ENCODE data around the gene HCRTR1. TPM values are rescaled to one million over a fixed set of nuclear protein-coding genes. Genes with fewer than 3 reads are reported as not detected.

The HCRTR1 gene
- total RNA-seq, 1 experiment from 2014 or later: not detected

DNA sequence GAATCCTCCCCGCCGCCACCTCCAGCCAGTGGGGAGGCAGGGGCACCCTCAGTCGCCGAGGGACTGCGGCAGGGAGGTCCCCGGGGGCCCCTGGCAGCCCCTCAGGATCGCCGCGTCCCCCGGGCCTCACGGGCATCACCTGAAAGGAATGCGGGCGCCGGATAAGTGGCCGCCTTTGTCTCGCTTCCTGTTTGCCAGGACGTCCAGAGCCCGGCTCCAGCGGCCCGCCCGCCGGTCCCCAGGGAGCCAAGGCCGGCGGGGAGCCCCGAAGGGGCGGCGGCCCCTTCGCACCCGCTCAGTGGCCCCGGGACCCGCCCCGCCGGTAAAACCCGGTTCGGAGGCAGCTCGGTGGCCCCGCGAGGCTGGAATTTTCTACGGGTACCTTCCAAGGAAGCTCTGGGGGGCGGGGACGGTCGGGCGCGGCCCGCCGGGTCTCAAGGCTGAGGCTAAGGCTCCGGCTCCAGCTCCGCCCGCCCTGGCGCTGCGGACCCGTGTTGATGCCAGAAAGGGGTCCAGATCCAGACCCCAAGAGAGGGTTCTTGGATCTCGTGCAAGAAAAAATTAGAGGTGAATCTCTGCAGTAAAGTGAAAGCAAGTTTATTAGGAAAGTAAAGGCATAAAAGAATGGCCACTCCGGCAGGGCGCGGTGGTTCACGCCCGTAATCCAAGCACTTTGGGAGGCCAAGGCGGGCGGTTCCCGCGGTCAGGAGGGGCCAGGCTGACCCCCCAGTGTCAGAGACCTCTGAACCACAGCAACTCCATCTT, 28.6 kb upstream of the HCRTR1 start:
- H3K9me3 ChIP-seq (ENCODE audit: low read length): no peaks in the 10 kb centered on the region
- CTCF ChIA-PET: no interaction called here
- peak overlapping the region; percentile 86 for H3K4me2 ChIP-seq (ENCODE audit: low read length)
- no peaks in the 10 kb centered on the region for H3K79me2 ChIP-seq (ENCODE audit: low read length)
- H3K4me3 ChIP-seq (ENCODE audit: low read length): peak overlapping the region; percentile 62
- H3K27me3 ChIP-seq (ENCODE audit: low read length): no peaks in the 10 kb centered on the region
- intact Hi-C loops (cut with micrococcal nuclease): no loop called here
- H4K20me1 ChIP-seq (ENCODE audit: low read length): no peaks in the 10 kb centered on the region
- ATAC-seq (peak; percentile 57), DNase-seq (peak; percentile 54)
- H3F3A ChIP-seq (ENCODE audit: low read length, unreplicated experiment): no peaks in the 10 kb centered on the region
- peaks cover 42% of the 10 kb centered on the region for H3K4me1 ChIP-seq (ENCODE audit: insufficient read depth, low read length)
- H3K27ac ChIP-seq (ENCODE audit: low read length): peak overlapping the region; percentile 65
- no peak for TF ChIP-seq EZH2phosphoT487 (IDR thresholded peaks at IDR 0.05; ENCODE audit: borderline replicate concordance, low read length)
- TF ChIP-seq, protein P1, sequence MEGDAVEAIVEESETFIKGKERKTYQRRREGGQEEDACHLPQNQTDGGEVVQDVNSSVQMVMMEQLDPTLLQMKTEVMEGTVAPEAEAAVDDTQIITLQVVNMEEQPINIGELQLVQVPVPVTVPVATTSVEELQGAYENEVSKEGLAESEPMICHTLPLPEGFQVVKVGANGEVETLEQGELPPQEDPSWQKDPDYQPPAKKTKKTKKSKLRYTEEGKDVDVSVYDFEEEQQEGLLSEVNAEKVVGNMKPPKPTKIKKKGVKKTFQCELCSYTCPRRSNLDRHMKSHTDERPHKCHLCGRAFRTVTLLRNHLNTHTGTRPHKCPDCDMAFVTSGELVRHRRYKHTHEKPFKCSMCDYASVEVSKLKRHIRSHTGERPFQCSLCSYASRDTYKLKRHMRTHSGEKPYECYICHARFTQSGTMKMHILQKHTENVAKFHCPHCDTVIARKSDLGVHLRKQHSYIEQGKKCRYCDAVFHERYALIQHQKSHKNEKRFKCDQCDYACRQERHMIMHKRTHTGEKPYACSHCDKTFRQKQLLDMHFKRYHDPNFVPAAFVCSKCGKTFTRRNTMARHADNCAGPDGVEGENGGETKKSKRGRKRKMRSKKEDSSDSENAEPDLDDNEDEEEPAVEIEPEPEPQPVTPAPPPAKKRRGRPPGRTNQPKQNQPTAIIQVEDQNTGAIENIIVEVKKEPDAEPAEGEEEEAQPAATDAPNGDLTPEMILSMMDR (conservative IDR thresholded peaks at IDR 0.05; ENCODE audit: low read depth, low read length): no peak
- TF ChIP-seq EZH2 (IDR thresholded peaks at IDR 0.05; ENCODE audit: low read length, unreplicated experiment): no peak
- H3K36me3 ChIP-seq (ENCODE audit: low read depth, low read length): peaks cover 19% of the 10 kb centered on the region; the same call in 1 of the 2 replicates
- BruUV-seq (replicated peaks): no TSS peak
- POLR2A ChIA-PET (ENCODE audit: unreplicated experiment): no interaction called here
- H2AFZ ChIP-seq (ENCODE audit: low read length): peak overlapping the region; percentile 81
- H3K9ac ChIP-seq (ENCODE audit: low read length): peak overlapping the region; percentile 64
- H3K9me2 ChIP-seq (replicated peaks; ENCODE audit: low read length): no peaks in the 10 kb centered on the region

DNA sequence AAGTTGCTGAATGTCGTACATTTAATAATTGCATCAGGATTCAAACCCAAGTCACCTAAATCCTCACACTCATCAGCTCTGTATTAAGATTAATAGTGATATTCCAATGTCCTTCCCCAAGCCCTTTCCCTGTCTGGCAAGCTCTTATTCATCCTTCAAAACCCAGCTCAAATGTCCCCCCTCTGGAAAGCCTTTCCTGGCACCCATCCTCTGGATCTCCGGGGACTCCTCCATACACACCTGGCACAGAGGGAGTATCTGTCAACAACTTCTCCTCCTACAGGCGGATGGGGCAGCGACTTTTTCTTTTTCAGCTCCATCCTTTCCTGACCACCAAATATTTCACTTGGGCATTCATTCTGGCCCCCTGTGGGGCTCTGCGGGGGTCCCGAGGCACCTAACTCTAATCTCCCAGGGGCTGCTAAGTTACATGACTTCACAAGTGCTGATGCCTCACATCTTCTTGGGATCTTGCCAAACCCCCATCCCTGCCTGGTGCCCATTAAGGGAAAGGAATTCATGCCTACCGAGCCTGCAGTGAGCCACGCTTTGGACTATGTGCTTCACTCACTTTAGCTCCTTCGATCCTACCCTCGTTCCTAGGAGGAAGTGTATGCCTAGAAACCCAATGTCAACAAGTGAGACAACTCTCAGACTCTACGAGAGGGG, 25.9 kb upstream of the HCRTR1 start:
- peak; percentile 80 for DNase-seq
- peak overlapping the region; percentile 32; the same call in 1 of the 2 replicates for H3K4me2 ChIP-seq (ENCODE audit: low read length)
- no peaks in the 10 kb centered on the region for H3K9me3 ChIP-seq (ENCODE audit: low read length)
- H3K9ac ChIP-seq (ENCODE audit: low read length): no peak overlapping the region
- ChIA-PET POLR2A (ENCODE audit: unreplicated experiment) (no interaction called here), CTCF (interaction anchor here (0.6 kb wide), 1 partner anchor 328 kb away, joined by 12 read pairs; no protein-coding TSS in a partner anchor)
- H4K20me1 ChIP-seq (ENCODE audit: low read length): no peaks in the 10 kb centered on the region
- peak overlapping the region; percentile 50; the same call in 1 of the 2 replicates for H2AFZ ChIP-seq (ENCODE audit: low read length)
- H3K9me2 ChIP-seq (replicated peaks; ENCODE audit: low read length): no peaks in the 10 kb centered on the region
- H3F3A ChIP-seq (ENCODE audit: low read length, unreplicated experiment): no peaks in the 10 kb centered on the region
- H3K27ac ChIP-seq (ENCODE audit: low read length): peak overlapping the region; percentile 16; the same call in 1 of the 2 replicates
- H3K27me3 ChIP-seq (ENCODE audit: low read length): no peaks in the 10 kb centered on the region
- H3K4me3 ChIP-seq (ENCODE audit: low read length): no peak overlapping the region
- ATAC-seq: peak; percentile 12; the same call in 1 of the 2 replicates
- peaks cover 36% of the 10 kb centered on the region for H3K4me1 ChIP-seq (ENCODE audit: insufficient read depth, low read length)
- H3K36me3 ChIP-seq (ENCODE audit: low read depth, low read length): no peaks in the 10 kb centered on the region
- intact Hi-C loops (cut with micrococcal nuclease): no loop called here
- TF ChIP-seq EZH2 (IDR thresholded peaks at IDR 0.05; ENCODE audit: low read length, unreplicated experiment) (no peak), EZH2phosphoT487 (IDR thresholded peaks at IDR 0.05; ENCODE audit: borderline replicate concordance, low read length) (no peak)
- TF ChIP-seq, protein P1 (conservative IDR thresholded peaks at IDR 0.05; ENCODE audit: low read depth, low read length): no peak
- no TSS peak for BruUV-seq (replicated peaks)
- no peaks in the 10 kb centered on the region for H3K79me2 ChIP-seq (ENCODE audit: low read length)
